Mammary epithelial cell (primary cell): Measurements from ENCODE around the gene DYDC1.

ENCODE experiments used
- CTCF ChIP-seq, 2 donors: IDR thresholded peaks in 1 of 2; conservative IDR thresholded peaks in 1 of 2; 2 replicates each; pipeline ENCODE4 v1.5.1; 2011 to 2012; ENCODE audit warnings: inconsistent platforms in 2 of 2, low read length in 2 of 2, mild to moderate bottlenecking in 2 of 2, control low read depth in 1 of 2, low read depth in 1 of 2; ENCODE audit not compliant: insufficient read depth in 1 of 2; ENCODE audit errors: extremely low read depth in 1 of 2
- EZH2 ChIP-seq: IDR thresholded peaks from 2 replicates; pipeline ENCODE4 v1.6.1; 2012; ENCODE audit warnings: low read length, inconsistent platforms, borderline replicate concordance

- TF ChIP-seq CTCF (conservative IDR thresholded peaks at IDR 0.05 in 1 of 2, IDR thresholded peaks at IDR 0.05 in 1 of 2; ENCODE audit: extremely low read depth in 1 of 2, insufficient read depth in 1 of 2, low read depth in 1 of 2, low read length in 2 of 2) (no peak), EZH2 (no peak)
Measured at GRCh38 chr10:80322158-80322557, 34.4 kb downstream of the DYDC1 start.
